H1 (cell line): Measurements from ENCODE around the gene C2CD2L. TPM values are rescaled to one million over a fixed set of nuclear protein-coding genes. Genes with fewer than 3 reads are reported as not detected.

ENCODE experiments used
- CTCF ChIA-PET: fragments of 300-600 bp; sonication (Branson Sonifier 250); formaldehyde crosslinking; loops from one replicate; lab custom pipeline; 2021; ENCODE audit not compliant: partially characterized antibody; lab: Charles Lee
- POLR2A ChIA-PET: fragments of 300-600 bp; sonication (Branson Sonifier 250); formaldehyde crosslinking; loops from one replicate; lab custom pipeline; 2021; ENCODE audit warnings: inconsistent platforms; ENCODE audit not compliant: partially characterized antibody; lab: Charles Lee
- DNase-seq, 2 experiments: peaks; one replicate each; pipeline versions ENCODE4 v3.0.0 to v3.0.0-alpha.2; 2010 to 2022; ENCODE audit warnings: low spot score in 2 of 2, low read depth in 1 of 2, mixed read lengths in 1 of 2
- FAIRE-seq: peaks from 2 replicates; lab custom pipeline; 2011; peaks lifted over from hg19 to GRCh38; lab: Jason Lieb, UNC
- H2AFZ ChIP-seq: 2 replicates; pipeline ENCODE4 v1.8.1; 2012; ENCODE audit warnings: low read length, inconsistent platforms
- H2AK5ac ChIP-seq: 2 replicates; pipeline ENCODE4 v1.6.1; 2013; ENCODE audit warnings: low read depth, low read length
- H2BK120ac ChIP-seq: replicated peaks from 2 replicates; pipeline ENCODE3; 2013; ENCODE audit warnings: low read depth, low read length, inconsistent platforms
- H2BK12ac ChIP-seq: 2 replicates; pipeline ENCODE4 v1.6.1; 2013; ENCODE audit warnings: low read depth, low read length
- H2BK15ac ChIP-seq: 2 replicates; pipeline ENCODE4 v1.6.1; 2013; ENCODE audit warnings: low read length
- H2BK20ac ChIP-seq: 2 replicates; pipeline ENCODE4 v1.6.1; 2013; ENCODE audit warnings: low read length
- H2BK5ac ChIP-seq: 2 replicates; pipeline ENCODE4 v1.6.1; 2013; ENCODE audit warnings: low read depth, low read length
- H3K14ac ChIP-seq: 2 replicates; pipeline ENCODE4 v1.6.1; 2013; ENCODE audit warnings: inconsistent platforms; ENCODE audit not compliant: insufficient read length
- H3K18ac ChIP-seq: 2 replicates; pipeline ENCODE4 v1.6.1; 2013; ENCODE audit warnings: low read length; ENCODE audit errors: extremely low read depth
- H3K23ac ChIP-seq: 2 replicates; pipeline ENCODE4 v1.6.1; 2013; ENCODE audit warnings: inconsistent platforms; ENCODE audit not compliant: insufficient read length
- H3K23me2 ChIP-seq: 2 replicates; pipeline ENCODE4 v1.6.1; 2013; ENCODE audit warnings: low read depth, low read length
- H3K27ac ChIP-seq: 2 replicates; pipeline ENCODE4 v1.6.1; 2011; ENCODE audit warnings: low read depth, low read length, inconsistent platforms
- H3K27me3 ChIP-seq, 4 experiments: replicated peaks in 1 of 4; 1 replicate in 1 of 4; 2 replicates in 3 of 4; pipeline versions ENCODE4 v1.6.1 to v1.8.1; 2011 to 2013; ENCODE audit warnings: low read length in 3 of 4, mild to moderate bottlenecking in 3 of 4, inconsistent platforms in 2 of 4, mixed read lengths in 2 of 4, moderate library complexity in 1 of 4; ENCODE audit not compliant: control insufficient read depth in 3 of 4, insufficient read depth in 3 of 4; ENCODE audit errors: extremely low read depth in 1 of 4
- H3K36me3 ChIP-seq, 4 experiments: 2 replicates each; pipeline versions ENCODE4 v1.6.1 to v1.8.1; 2011 to 2013; ENCODE audit warnings: mild to moderate bottlenecking in 4 of 4, low read length in 3 of 4, moderate library complexity in 2 of 4, control low read depth in 1 of 4, inconsistent platforms in 1 of 4; ENCODE audit not compliant: insufficient read depth in 4 of 4, control insufficient read depth in 2 of 4
- H3K4ac ChIP-seq: replicated peaks from 2 replicates; pipeline ENCODE3; 2013; ENCODE audit warnings: low read length, low read depth, mixed read lengths, inconsistent platforms; ENCODE audit not compliant: insufficient read length
- H3K4me1 ChIP-seq, 4 experiments: replicated peaks in 1 of 4; 1 replicate in 1 of 4; 2 replicates in 3 of 4; pipeline versions ENCODE4 v1.6.1 to v1.8.1; 2011 to 2013; ENCODE audit warnings: low read length in 3 of 4, inconsistent platforms in 2 of 4, mixed read lengths in 1 of 4; ENCODE audit not compliant: insufficient read depth in 4 of 4, control insufficient read depth in 3 of 4
- H3K4me2 ChIP-seq, 2 experiments: 2 replicates each; pipeline versions ENCODE4 v1.6.1 to v1.8.1; 2011 to 2013; ENCODE audit warnings: low read depth in 2 of 2, low read length in 2 of 2, control low read depth in 1 of 2, inconsistent platforms in 1 of 2, mild to moderate bottlenecking in 1 of 2; ENCODE audit not compliant: insufficient read depth in 1 of 2
- H3K4me3 ChIP-seq, 4 experiments: fragments of 200-600, 300-600 bp in 1 of 4; sonication (generic), shearing (Covaris generic), sonication (Bioruptor Twin) in 1 of 4; 2 replicates each; pipeline versions ENCODE4 v1.5.1 to v1.8.1; 2011 to 2016; ENCODE audit warnings: low read length in 4 of 4, low read depth in 3 of 4, control low read depth in 2 of 4, inconsistent platforms in 2 of 4, mild to moderate bottlenecking in 2 of 4, mixed read lengths in 1 of 4, moderate library complexity in 1 of 4; ENCODE audit not compliant: insufficient read depth in 2 of 4; ENCODE audit errors: extremely low read depth in 1 of 4
- H3K56ac ChIP-seq: replicated peaks from 2 replicates; pipeline ENCODE3; 2013; ENCODE audit warnings: low read depth, mild to moderate bottlenecking, mixed read lengths, low read length, inconsistent platforms; ENCODE audit not compliant: insufficient read length
- H3K79me1 ChIP-seq: 2 replicates; pipeline ENCODE4 v1.6.1; 2013; ENCODE audit warnings: low read depth, low read length, control low read depth
- H3K79me2 ChIP-seq, 2 experiments: 2 replicates each; pipeline versions ENCODE4 v1.6.1 to v1.8.1; 2012 to 2013; ENCODE audit warnings: low read length in 2 of 2, mild to moderate bottlenecking in 2 of 2, inconsistent platforms in 1 of 2; ENCODE audit not compliant: insufficient read depth in 2 of 2, control insufficient read depth in 1 of 2
- H3K9ac ChIP-seq, 4 experiments: replicated peaks in 1 of 4; 1 replicate in 1 of 4; 2 replicates in 3 of 4; pipeline versions ENCODE4 v1.6.1 to v1.8.1; 2011 to 2013; ENCODE audit warnings: low read depth in 3 of 4, low read length in 3 of 4, control low read depth in 2 of 4, mild to moderate bottlenecking in 2 of 4, moderate library complexity in 2 of 4, inconsistent platforms in 1 of 4; ENCODE audit errors: extremely low read depth in 1 of 4
- H3K9me3 ChIP-seq, 2 experiments: 2 replicates each; pipeline versions ENCODE4 v1.6.1 to v1.8.1; 2012 to 2013; ENCODE audit warnings: mild to moderate bottlenecking in 2 of 2, moderate library complexity in 2 of 2, control low read depth in 1 of 2, inconsistent platforms in 1 of 2, low read depth in 1 of 2, low read length in 1 of 2, mixed read lengths in 1 of 2; ENCODE audit not compliant: insufficient read depth in 2 of 2
- H4K20me1 ChIP-seq, 2 experiments: replicated peaks in 1 of 2; 2 replicates each; pipeline versions ENCODE3 to v1.8.1; 2011 to 2013; ENCODE audit warnings: inconsistent platforms in 2 of 2, low read length in 2 of 2, mild to moderate bottlenecking in 1 of 2; ENCODE audit not compliant: insufficient read depth in 2 of 2, control insufficient read depth in 1 of 2
- H4K5ac ChIP-seq: 2 replicates; pipeline ENCODE4 v1.6.1; 2013; ENCODE audit warnings: low read length, low read depth, mixed read lengths, inconsistent platforms; ENCODE audit not compliant: insufficient read length
- H4K8ac ChIP-seq: 2 replicates; pipeline ENCODE4 v1.8.0; 2013; ENCODE audit warnings: mild to moderate bottlenecking, moderate library complexity, low read length, inconsistent platforms; ENCODE audit not compliant: insufficient read depth; ENCODE audit errors: extremely low read depth
- H4K91ac ChIP-seq: replicated peaks from 2 replicates; pipeline ENCODE3; 2013; ENCODE audit warnings: low read length, mixed read lengths, inconsistent platforms; ENCODE audit not compliant: insufficient read length
- BACH1 ChIP-seq: IDR thresholded peaks from 2 replicates; pipeline ENCODE4 v1.6.1; 2012; ENCODE audit warnings: low read length, improper control_type of control experiment
- CEBPB ChIP-seq: IDR thresholded peaks from 2 replicates; pipeline ENCODE4 v1.6.1; 2012; ENCODE audit warnings: low read depth, low read length
- RFX5 ChIP-seq: IDR thresholded peaks from 2 replicates; pipeline ENCODE4 v1.6.1; 2011; ENCODE audit warnings: low read depth, low read length, improper control_type of control experiment, borderline replicate concordance
- SIX5 ChIP-seq: IDR thresholded peaks from 2 replicates; pipeline ENCODE4 v1.6.1; 2011; ENCODE audit warnings: mild to moderate bottlenecking, low read depth, low read length
- SP1 ChIP-seq: IDR thresholded peaks from 2 replicates; pipeline ENCODE4 v1.6.1; 2011; ENCODE audit warnings: low read depth, low read length
- SUZ12 ChIP-seq: fragments of 200-600 bp; sonication (generic); IDR thresholded peaks from 2 replicates; pipeline ENCODE4 v1.6.1; 2012; ENCODE audit warnings: mild to moderate bottlenecking, inconsistent platforms, low read length, moderate library complexity, mixed read lengths
- WGBS, 2 experiments: shearing (Covaris generic) in 1 of 2; methylation state at CpG; one replicate each; pipeline versions ENCODE4 v1.1.6 to v1.1.7; 2013 to 2015; ENCODE audit warnings: low lambda C conversion rate in 2 of 2, mixed read lengths in 2 of 2, inconsistent platforms in 1 of 2, low coverage in 1 of 2, missing lambda C conversion rate in 1 of 2; ENCODE audit not compliant: insufficient replicate concordance in 2 of 2, insufficient coverage in 1 of 2, insufficient read length in 1 of 2; ENCODE audit errors: extremely low coverage in 1 of 2, missing lambda C conversion rate in 1 of 2; 5-methylcytosine and 5-hydroxymethylcytosine counted together
- polyA plus RNA-seq, 7 experiments: library from polyadenylated mRNA; depleted of rRNA in 3 of 7; stranded (reverse) in 5 of 7; unstranded in 2 of 7; fragments of >200 nt in 5 of 7; fragments of 200-250 nt in 2 of 7; gene quantifications; 1 replicate in 5 of 7; 2 replicates in 1 of 7; 4 replicates in 1 of 7; pipeline versions ENCODE4 v1.2.1 to v1.2.3, GENCODE V29; 2011 to 2013; ENCODE audit warnings: missing spikeins in 2 of 7, mixed read lengths in 2 of 7
- total RNA-seq: library from RNA; stranded (reverse); fragmentation: NEBNext Ultra II Directional; extraction: Animal tissue kit (Norgen Biotek cat#: 25700); gene quantifications from 2 replicates; pipeline ENCODE4 v1.2.1, GENCODE V29; 2021
- TF ChIP-seq, protein P1 (sequence below): IDR thresholded peaks from 2 replicates; pipeline ENCODE4 v1.6.1; 2012; ENCODE audit warnings: inconsistent platforms

The C2CD2L gene
- total and polyA plus RNA-seq, 2 of the 8 experiments (the other 6 are each of a cell fraction or from before 2014, with no cell fraction given) = 2.5 to 4.0 TPM

DNA sequence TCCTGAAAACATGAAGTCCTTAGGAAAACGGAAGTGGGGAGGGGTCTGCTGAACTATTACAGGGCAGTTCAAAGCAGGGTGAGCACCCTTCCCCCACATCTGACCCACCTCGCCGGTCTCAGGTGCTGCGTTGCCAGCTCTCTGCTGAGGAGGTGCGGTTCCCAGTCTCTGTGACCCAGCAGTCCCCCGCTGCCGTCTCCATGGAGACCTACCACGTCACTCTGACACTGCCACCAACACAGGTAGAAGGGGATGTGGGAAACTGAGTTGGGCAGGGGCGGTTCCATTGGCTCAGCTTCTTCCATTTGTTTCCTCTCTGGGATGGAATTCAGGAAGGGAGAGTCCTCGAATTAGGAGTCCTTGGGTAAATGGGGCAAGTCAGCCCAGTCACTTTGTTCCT is 3.3 kb downstream of the C2CD2L start:
- no peak overlapping the region; the same call in 1 of the 2 replicates for H4K8ac ChIP-seq
- no peaks in the 10 kb centered on the region; the same call in 1 of the 2 replicates for H3K79me1 ChIP-seq
- H3K27ac ChIP-seq = no peak overlapping the region
- no peak overlapping the region for H3K14ac ChIP-seq
- H4K91ac ChIP-seq = no peak overlapping the region
- H3K4me1 ChIP-seq = peaks cover 0 to 20% (median 5%) of the 10 kb centered on the region in 4 experiments; a peak in 5 of 7 replicates
- H3K56ac ChIP-seq = no peak overlapping the region
- H2BK12ac ChIP-seq = no peak overlapping the region
- peaks cover 12% of the 10 kb centered on the region for H3K23me2 ChIP-seq
- H3K4me2 ChIP-seq = no peak overlapping the region
- peaks cover 2 to 20% (median 15%) of the 10 kb centered on the region in 4 experiments for H3K27me3 ChIP-seq
- H4K20me1 ChIP-seq = peaks cover 0 to 4% of the 10 kb centered on the region in 2 experiments
- POLR2A ChIA-PET = interaction anchor here (0.6 to 10.6 kb wide), 4 partner anchors 9 to 163 kb away, joined by 3 to 139 read pairs (median 26); partner anchors contain the start of genes DPAGT1 and HINFP
- peak overlapping the region in 1 of 4 experiments; percentile 18; a peak in 1 of 7 replicates for H3K9ac ChIP-seq
- FAIRE-seq = no peak
- H2BK15ac ChIP-seq = no peak overlapping the region
- no peak overlapping the region for H3K23ac ChIP-seq
- H3K4me3 ChIP-seq = no peak overlapping the region
- DNase-seq = no peak
- H4K5ac ChIP-seq = no peak overlapping the region
- 78% methylated on average over 10 of the region's 10 CpGs; no CpG with 5 or more reads in 1 of the 2 experiments for WGBS, 2 experiments
- no peak overlapping the region for H2AFZ ChIP-seq
- TF ChIP-seq BACH1 (no peak), SIX5 (no peak), SP1 (no peak), SUZ12 (no peak), CEBPB (no peak), RFX5 (no peak)
- TF ChIP-seq, protein P1, sequence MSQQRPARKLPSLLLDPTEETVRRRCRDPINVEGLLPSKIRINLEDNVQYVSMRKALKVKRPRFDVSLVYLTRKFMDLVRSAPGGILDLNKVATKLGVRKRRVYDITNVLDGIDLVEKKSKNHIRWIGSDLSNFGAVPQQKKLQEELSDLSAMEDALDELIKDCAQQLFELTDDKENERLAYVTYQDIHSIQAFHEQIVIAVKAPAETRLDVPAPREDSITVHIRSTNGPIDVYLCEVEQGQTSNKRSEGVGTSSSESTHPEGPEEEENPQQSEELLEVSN = no peak
- no peak overlapping the region for H3K4ac ChIP-seq
- H3K18ac ChIP-seq = no peak overlapping the region
- no peak overlapping the region for H2BK5ac ChIP-seq
- CTCF ChIA-PET = interaction anchor here (0.6 to 5.4 kb wide), 6 partner anchors 11 to 211 kb away, joined by 3 to 25 read pairs (median 8); no protein-coding TSS in a partner anchor
- H3K9me3 ChIP-seq = no peaks in the 10 kb centered on the region
- no peak overlapping the region for H2BK20ac ChIP-seq
- H2BK120ac ChIP-seq = no peak overlapping the region
- no peaks in the 10 kb centered on the region; a peak in 1 of 8 replicates for H3K36me3 ChIP-seq
- H2AK5ac ChIP-seq = no peak overlapping the region
- no peaks in the 10 kb centered on the region for H3K79me2 ChIP-seq
